ENCODE data around the gene ZDHHC11B.
"Not testable (repeated sequence)": the region's sequence is repeated elsewhere in the genome, so short reads cannot be mapped to it uniquely, and the experiment has no call there.

The ZDHHC11B gene

GRCh38 chr5:685262-686171 is 99.0 kb downstream of the ZDHHC11B start:
- no peaks in the 10 kb centered on the region for H3K36me3 ChIP-seq (ENCODE audit: insufficient read depth, insufficient read length, low read length)
- TF ChIP-seq YY1 (IDR thresholded peaks at IDR 0.05; ENCODE audit: insufficient read depth, insufficient read length) (no peak), ZNF274 (IDR thresholded peaks at IDR 0.05; ENCODE audit: low read depth, low read length) (no peak), SUZ12 (IDR thresholded peaks at IDR 0.05; ENCODE audit: extremely low read depth, insufficient read depth, insufficient read length) (no peak)

DNA sequence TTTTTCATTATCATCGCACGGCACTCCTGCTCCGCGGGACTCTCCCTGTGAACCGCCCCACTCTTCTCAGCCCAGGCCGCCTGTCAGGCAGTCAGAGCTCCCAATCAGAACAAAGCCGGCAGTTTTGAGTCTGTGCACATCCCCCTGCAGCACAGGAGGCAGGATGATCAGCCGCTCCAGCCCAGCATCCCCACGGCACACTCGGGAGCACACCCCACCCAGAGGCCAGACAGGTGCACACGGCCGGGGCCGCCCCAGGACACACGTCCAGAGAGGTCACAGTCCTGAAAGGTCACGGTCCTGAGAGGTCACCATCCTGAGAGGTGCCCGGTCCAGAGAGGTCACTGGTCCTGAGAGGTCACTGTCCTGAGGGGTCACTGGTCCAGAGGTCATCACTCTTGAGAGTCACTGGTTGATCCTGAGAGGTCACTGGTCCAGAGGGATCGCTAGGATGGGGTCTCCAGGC is 99.7 kb downstream of the ZDHHC11B start:
- H3K9me3 ChIP-seq (ENCODE audit: insufficient read depth, low read length): no peaks in the 10 kb centered on the region
- no peak overlapping the region for H3K9ac ChIP-seq (ENCODE audit: insufficient read length, low read depth)
- H3K36me3 ChIP-seq (ENCODE audit: insufficient read depth, insufficient read length, low read length): no peaks in the 10 kb centered on the region
- no peak overlapping the region for H3K4me3 ChIP-seq (ENCODE audit: insufficient read length, low read depth)
- no peaks in the 10 kb centered on the region for H3K27me3 ChIP-seq (ENCODE audit: insufficient read depth, insufficient read length)
- no peak for TF ChIP-seq ZNF274 (IDR thresholded peaks at IDR 0.05; ENCODE audit: low read depth, low read length)
- TF ChIP-seq YY1 (IDR thresholded peaks at IDR 0.05; ENCODE audit: insufficient read depth, insufficient read length): no peak
- TF ChIP-seq SUZ12 (IDR thresholded peaks at IDR 0.05; ENCODE audit: extremely low read depth, insufficient read depth, insufficient read length): no peak
- DNase-seq (ENCODE audit: low read depth, low spot score): no peak
- H3K4me1 ChIP-seq (ENCODE audit: insufficient read depth, insufficient read length): no peaks in the 10 kb centered on the region

More at GRCh38 chr5:685262-686171, 99.0 kb downstream of the ZDHHC11B start:
- DNase-seq (ENCODE audit: low read depth, low spot score): no peak
- no peaks in the 10 kb centered on the region for H3K4me1 ChIP-seq (ENCODE audit: insufficient read depth, insufficient read length)
- no peak overlapping the region for H3K9ac ChIP-seq (ENCODE audit: insufficient read length, low read depth)
- H3K27me3 ChIP-seq (ENCODE audit: insufficient read depth, insufficient read length): no peaks in the 10 kb centered on the region
- no peak overlapping the region for H3K4me3 ChIP-seq (ENCODE audit: insufficient read length, low read depth)
- H3K9me3 ChIP-seq (ENCODE audit: insufficient read depth, low read length): no peaks in the 10 kb centered on the region

DNA sequence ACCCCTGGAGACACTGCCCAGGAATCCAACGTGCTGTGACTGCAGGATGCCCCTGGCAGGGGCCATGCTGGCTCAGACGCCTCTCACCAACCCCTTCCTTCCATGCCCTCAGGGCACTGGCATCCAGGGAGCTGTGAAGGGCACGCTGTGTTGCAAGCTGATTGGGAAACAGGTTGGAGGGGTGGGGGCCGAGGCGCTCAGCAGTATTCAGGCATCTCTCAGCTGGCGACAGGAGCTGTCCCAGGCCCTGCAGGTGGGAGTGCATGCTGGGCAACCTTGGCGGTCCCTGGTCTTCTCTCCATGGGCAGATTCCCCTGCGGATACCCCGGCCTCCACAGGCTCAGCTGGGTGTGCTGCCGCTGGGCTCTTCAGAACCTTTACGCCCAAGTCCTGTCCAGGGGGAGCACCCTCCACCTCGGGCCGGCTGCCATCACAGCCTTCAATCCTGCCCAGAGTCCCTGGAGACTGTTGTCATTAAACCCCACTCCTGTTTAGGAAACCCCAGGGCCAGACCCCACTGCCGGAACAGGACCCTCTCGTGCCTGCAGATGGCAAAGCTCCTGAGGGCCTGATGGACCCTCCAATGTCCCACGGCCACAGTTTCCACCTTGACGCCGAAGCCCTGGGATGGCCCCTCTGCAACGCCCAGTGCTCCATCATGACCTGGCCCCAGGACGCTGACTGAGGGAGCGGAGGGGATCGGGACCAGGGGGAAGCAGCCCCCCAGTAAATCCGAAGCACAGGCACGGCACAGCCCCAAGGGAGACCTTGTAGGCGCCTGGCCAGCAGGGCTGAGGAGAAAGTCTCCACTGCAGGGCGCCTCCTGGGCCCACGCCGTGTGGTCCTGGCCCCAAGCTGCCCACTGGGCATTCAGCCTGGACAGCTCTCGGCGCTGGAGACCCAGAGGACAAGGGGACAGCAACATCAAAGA is 100.7 kb downstream of the ZDHHC11B start:
- no peak for TF ChIP-seq SUZ12 (IDR thresholded peaks at IDR 0.05; ENCODE audit: extremely low read depth, insufficient read depth, insufficient read length)
- no peak for TF ChIP-seq ZNF274 (IDR thresholded peaks at IDR 0.05; ENCODE audit: low read depth, low read length)
- no peaks in the 10 kb centered on the region for H3K9me3 ChIP-seq (ENCODE audit: insufficient read depth, low read length)
- no peaks in the 10 kb centered on the region for H3K36me3 ChIP-seq (ENCODE audit: insufficient read depth, insufficient read length, low read length)
- H3K27me3 ChIP-seq (ENCODE audit: insufficient read depth, insufficient read length): no peaks in the 10 kb centered on the region
- H3K4me1 ChIP-seq (ENCODE audit: insufficient read depth, insufficient read length): no peaks in the 10 kb centered on the region
- no peak for DNase-seq (ENCODE audit: low read depth, low spot score)
- no peak overlapping the region for H3K9ac ChIP-seq (ENCODE audit: insufficient read length, low read depth)
- no peak overlapping the region for H3K4me3 ChIP-seq (ENCODE audit: insufficient read length, low read depth)

- H3K36me3 ChIP-seq (ENCODE audit: insufficient read depth, insufficient read length, low read length); H3K27me3 ChIP-seq (ENCODE audit: insufficient read depth, insufficient read length); H3K4me3 ChIP-seq (ENCODE audit: insufficient read length, low read depth); H3K9ac ChIP-seq (ENCODE audit: insufficient read length, low read depth); H3K4me1 ChIP-seq (ENCODE audit: insufficient read depth, insufficient read length); H3K9me3 ChIP-seq (ENCODE audit: insufficient read depth, low read length); DNase-seq (ENCODE audit: low read depth, low spot score): not testable (repeated sequence)
These were observed 101.7 kb downstream of the ZDHHC11B start for GRCh38 chr5:682651-683358.

DNA sequence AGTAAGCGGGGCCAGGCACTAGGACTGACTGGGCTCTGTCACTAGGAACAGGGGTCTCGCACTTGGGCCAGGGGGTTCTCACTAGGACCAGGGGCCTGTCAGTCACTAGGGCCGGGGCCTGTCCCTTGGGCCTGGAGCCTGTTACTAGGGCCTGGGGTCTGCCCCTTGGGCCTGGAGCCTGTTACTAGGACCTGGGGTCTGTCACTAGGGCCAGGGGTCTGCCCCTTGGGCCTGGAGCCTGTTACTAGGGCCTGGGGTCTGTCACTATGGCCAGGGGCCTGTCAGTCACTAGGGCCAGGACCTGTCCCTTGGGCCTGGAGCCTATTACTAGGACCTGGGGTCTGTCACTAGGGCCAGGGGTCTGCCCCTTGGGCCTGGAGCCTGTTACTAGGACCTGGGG is 102.3 kb downstream of the ZDHHC11B start:
- not testable (repeated sequence) for H3K4me1 ChIP-seq (ENCODE audit: insufficient read depth, insufficient read length); H3K27me3 ChIP-seq (ENCODE audit: insufficient read depth, insufficient read length); H3K9ac ChIP-seq (ENCODE audit: insufficient read length, low read depth); H3K9me3 ChIP-seq (ENCODE audit: insufficient read depth, low read length); H3K36me3 ChIP-seq (ENCODE audit: insufficient read depth, insufficient read length, low read length); H3K4me3 ChIP-seq (ENCODE audit: insufficient read length, low read depth); DNase-seq (ENCODE audit: low read depth, low spot score)

GRCh38 chr5:681317-682191 is 103.0 kb downstream of the ZDHHC11B start:
- not testable (repeated sequence) for H3K36me3 ChIP-seq (ENCODE audit: insufficient read depth, insufficient read length, low read length); H3K9me3 ChIP-seq (ENCODE audit: insufficient read depth, low read length); H3K4me3 ChIP-seq (ENCODE audit: insufficient read length, low read depth); H3K4me1 ChIP-seq (ENCODE audit: insufficient read depth, insufficient read length); H3K27me3 ChIP-seq (ENCODE audit: insufficient read depth, insufficient read length); H3K9ac ChIP-seq (ENCODE audit: insufficient read length, low read depth); DNase-seq (ENCODE audit: low read depth, low spot score)

DNA sequence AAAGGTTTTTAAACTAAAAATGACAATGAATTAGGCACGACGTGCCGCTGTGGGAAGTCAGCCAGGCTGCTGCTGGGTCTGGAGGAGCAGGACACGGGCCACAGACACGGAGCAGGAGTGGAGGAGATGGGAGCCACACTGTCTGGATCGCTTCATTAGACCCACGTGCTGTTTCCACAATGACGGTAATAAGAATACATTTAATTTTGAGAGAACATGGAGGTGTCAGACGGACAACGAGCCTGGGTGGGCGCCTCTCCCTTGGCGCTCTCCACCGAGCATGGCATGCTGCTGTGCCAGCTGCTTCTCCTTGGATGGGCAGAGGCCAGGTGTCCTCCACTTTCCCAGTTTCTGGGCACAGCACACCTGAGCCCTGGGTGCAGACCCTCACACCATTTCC is 103.7 kb downstream of the ZDHHC11B start:
- not testable (repeated sequence) for H3K4me1 ChIP-seq (ENCODE audit: insufficient read depth, insufficient read length); H3K27me3 ChIP-seq (ENCODE audit: insufficient read depth, insufficient read length); H3K9me3 ChIP-seq (ENCODE audit: insufficient read depth, low read length); H3K36me3 ChIP-seq (ENCODE audit: insufficient read depth, insufficient read length, low read length); H3K4me3 ChIP-seq (ENCODE audit: insufficient read length, low read depth); DNase-seq (ENCODE audit: low read depth, low spot score); H3K9ac ChIP-seq (ENCODE audit: insufficient read length, low read depth)

GRCh38 chr5:680118-680795 is 104.3 kb downstream of the ZDHHC11B start:
- not testable (repeated sequence) for H3K27me3 ChIP-seq (ENCODE audit: insufficient read depth, insufficient read length); H3K36me3 ChIP-seq (ENCODE audit: insufficient read depth, insufficient read length, low read length); H3K4me3 ChIP-seq (ENCODE audit: insufficient read length, low read depth); H3K9ac ChIP-seq (ENCODE audit: insufficient read length, low read depth); H3K9me3 ChIP-seq (ENCODE audit: insufficient read depth, low read length); DNase-seq (ENCODE audit: low read depth, low spot score); H3K4me1 ChIP-seq (ENCODE audit: insufficient read depth, insufficient read length)

DNA sequence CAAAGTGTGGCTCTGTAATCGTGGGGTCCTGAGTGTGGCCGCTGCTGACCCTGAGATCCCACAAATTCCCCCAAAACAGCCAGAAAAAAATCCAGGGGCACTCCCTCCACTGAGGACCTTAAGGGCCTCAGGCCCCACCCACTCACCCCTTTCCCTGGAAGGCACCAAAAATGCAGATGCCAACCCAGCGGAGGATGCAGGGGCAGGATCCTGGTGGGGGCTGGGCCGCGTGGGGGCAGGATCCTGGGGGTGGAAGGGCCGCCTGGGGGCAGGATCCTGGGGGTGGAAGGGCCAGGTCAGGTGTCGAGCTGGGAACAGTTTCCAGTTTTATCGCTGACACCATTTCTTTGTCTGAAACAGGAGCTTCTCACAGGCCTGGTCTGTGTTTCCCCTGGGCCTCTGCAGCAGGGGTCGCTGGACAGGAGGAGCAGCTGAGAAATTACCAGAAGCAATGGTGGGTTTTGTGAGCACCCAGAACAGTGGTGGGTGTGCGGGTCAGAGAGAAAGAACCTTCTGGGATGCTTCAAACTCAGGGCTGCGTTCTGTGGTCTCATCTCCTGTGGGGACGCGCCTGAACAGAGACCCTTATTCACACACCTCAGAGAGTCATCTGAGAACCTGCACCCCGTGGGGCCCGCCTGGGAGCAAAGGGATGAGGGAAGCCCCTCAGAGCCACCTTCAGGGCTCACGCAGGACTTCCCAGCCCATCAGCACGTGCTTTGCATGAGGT is 105.2 kb downstream of the ZDHHC11B start:
- not testable (repeated sequence) for H3K9ac ChIP-seq (ENCODE audit: insufficient read length, low read depth); H3K36me3 ChIP-seq (ENCODE audit: insufficient read depth, insufficient read length, low read length); H3K27me3 ChIP-seq (ENCODE audit: insufficient read depth, insufficient read length); H3K9me3 ChIP-seq (ENCODE audit: insufficient read depth, low read length); DNase-seq (ENCODE audit: low read depth, low spot score); H3K4me1 ChIP-seq (ENCODE audit: insufficient read depth, insufficient read length); H3K4me3 ChIP-seq (ENCODE audit: insufficient read length, low read depth)
